Hepatocyte (in vitro differentiated cells): ENCODE data around the gene SLC30A3.

Experiments used
- EZH2 ChIP-seq: fragments of 200-600 bp; sonication (generic); IDR thresholded peaks from 2 replicates; pipeline ENCODE4 v1.6.1; 2016; ENCODE audit warnings: antibody characterized with exemption, mild to moderate bottlenecking, borderline replicate concordance
- EZH2phosphoT487 ChIP-seq: fragments of 200-600 bp; sonication (generic); IDR thresholded peaks from one replicate; pipeline ENCODE4 v1.6.1; 2018; ENCODE audit warnings: antibody characterized with exemption, mild to moderate bottlenecking, low read depth, moderate library complexity; ENCODE audit not compliant: unreplicated experiment, severe bottlenecking
- TF ChIP-seq, protein P1 (sequence below): fragments of 200-600 bp; sonication (generic); IDR thresholded peaks from 2 replicates; pipeline ENCODE4 v1.5.1; 2016; ENCODE audit warnings: antibody characterized with exemption, mild to moderate bottlenecking; ENCODE audit not compliant: poor library complexity

DNA sequence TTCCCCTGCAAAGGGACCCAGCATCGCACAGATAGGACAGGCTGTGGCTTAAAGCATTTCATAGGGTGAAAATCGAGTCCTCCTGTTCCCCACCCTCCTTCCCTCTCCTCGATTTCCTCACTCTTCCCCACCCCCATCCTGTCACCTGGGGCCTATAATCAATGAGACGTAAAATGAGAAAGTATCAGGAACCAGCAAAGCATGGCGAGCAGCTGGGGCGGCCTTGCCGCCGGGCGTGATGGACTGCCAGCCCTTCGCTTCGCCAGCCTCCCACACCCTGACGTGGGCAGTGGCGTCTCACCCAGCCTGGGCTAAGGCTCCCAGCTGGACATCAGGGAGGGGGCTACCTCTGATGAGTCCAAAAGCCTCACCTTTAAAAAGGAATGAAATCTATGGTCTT, 11.1 kb downstream of the SLC30A3 start:
- TF ChIP-seq EZH2 (no peak), EZH2phosphoT487 (no peak)
- TF ChIP-seq, protein P1, sequence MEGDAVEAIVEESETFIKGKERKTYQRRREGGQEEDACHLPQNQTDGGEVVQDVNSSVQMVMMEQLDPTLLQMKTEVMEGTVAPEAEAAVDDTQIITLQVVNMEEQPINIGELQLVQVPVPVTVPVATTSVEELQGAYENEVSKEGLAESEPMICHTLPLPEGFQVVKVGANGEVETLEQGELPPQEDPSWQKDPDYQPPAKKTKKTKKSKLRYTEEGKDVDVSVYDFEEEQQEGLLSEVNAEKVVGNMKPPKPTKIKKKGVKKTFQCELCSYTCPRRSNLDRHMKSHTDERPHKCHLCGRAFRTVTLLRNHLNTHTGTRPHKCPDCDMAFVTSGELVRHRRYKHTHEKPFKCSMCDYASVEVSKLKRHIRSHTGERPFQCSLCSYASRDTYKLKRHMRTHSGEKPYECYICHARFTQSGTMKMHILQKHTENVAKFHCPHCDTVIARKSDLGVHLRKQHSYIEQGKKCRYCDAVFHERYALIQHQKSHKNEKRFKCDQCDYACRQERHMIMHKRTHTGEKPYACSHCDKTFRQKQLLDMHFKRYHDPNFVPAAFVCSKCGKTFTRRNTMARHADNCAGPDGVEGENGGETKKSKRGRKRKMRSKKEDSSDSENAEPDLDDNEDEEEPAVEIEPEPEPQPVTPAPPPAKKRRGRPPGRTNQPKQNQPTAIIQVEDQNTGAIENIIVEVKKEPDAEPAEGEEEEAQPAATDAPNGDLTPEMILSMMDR: no peak
